Memory B cell (primary cell): ENCODE data around the gene CCDC141.

ENCODE experiments used
- ATAC-seq: fragments of 150-1000 bp; cut with Tn5 transposase; 2 replicates; pipeline ENCODE4 v1.10.0; 2021; ENCODE audit warnings: low read depth, mild to moderate bottlenecking, moderate library complexity
- DNase-seq, 2 donors: peaks; one replicate each; pipeline ENCODE4 v3.0.0; 2022; ENCODE audit warnings: low spot score in 2 of 2
- H3K27ac Mint-ChIP-seq: one replicate; pipeline ENCODE4 v1.8.0; 2022; ENCODE audit warnings: mild to moderate bottlenecking, moderate library complexity, mixed read lengths
- H3K27me3 Mint-ChIP-seq: one replicate; pipeline ENCODE4 v1.8.0; 2022; ENCODE audit warnings: mixed read lengths
- H3K36me3 Mint-ChIP-seq: one replicate; pipeline ENCODE4 v1.8.0; 2022; ENCODE audit warnings: mild to moderate bottlenecking, mixed read lengths
- H3K4me1 Mint-ChIP-seq: one replicate; pipeline ENCODE4 v1.8.0; 2022; ENCODE audit warnings: mixed read lengths
- H3K4me3 Mint-ChIP-seq: one replicate; pipeline ENCODE4 v1.8.0; 2022; ENCODE audit warnings: mild to moderate bottlenecking, moderate library complexity, mixed read lengths
- H3K9me3 Mint-ChIP-seq: one replicate; pipeline ENCODE4 v1.8.0; 2022; ENCODE audit warnings: mixed read lengths

CCDC141 gene

DNA sequence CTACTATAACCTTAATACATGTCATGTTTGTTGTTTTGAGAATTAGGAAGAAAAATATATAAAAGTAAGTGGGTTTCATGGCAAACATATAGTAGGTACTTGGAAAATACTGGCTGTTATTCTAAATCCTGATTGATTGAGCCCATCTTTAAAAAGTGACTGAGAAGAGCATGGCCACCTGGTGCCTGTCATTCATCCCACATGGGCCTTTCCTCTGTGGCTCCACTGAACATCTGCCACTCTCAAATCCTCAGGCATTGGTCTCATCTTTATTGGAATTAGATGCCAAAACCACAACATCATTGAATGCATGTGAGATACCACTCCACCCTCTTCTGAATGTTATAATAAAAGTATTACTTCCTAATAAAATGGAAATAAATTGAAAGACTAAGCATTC is 141.1 kb downstream of the CCDC141 start:
- Mint-ChIP-seq H3K4me3 (no peak overlapping the region), H3K27me3 (no peaks in the 10 kb centered on the region), H3K36me3 (peaks cover 17% of the 10 kb centered on the region), H3K27ac (no peak overlapping the region), H3K9me3 (no peaks in the 10 kb centered on the region), H3K4me1 (peaks cover 8% of the 10 kb centered on the region)
- DNase-seq, result no peak
- ATAC-seq, result no peak

DNA sequence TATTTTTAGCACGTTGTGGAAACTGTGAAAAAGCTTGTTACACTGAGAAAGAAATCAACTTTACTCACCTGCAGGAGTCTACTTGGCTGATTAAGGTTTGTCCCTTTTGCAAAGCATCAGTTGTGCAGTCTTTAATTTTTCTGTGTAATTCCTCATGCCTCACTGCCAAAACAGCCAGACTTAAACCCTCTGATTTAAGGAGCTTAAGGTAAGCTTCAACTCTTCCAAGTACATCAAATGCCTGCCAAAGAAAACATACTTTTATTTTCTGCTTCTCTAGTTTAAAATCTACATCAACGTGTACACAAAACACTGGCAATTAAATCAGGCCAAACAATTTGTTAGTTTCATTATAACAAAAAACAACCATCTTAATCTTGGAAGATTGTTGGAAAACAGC is 144.7 kb downstream of the CCDC141 start:
- Mint-ChIP-seq H3K4me3 (no peak overlapping the region), H3K9me3 (no peaks in the 10 kb centered on the region), H3K4me1 (no peaks in the 10 kb centered on the region), H3K27me3 (no peaks in the 10 kb centered on the region), H3K27ac (no peak overlapping the region), H3K36me3 (peaks cover 23% of the 10 kb centered on the region)
- no peak for DNase-seq
- ATAC-seq, result no peak

- no peak overlapping the region for H3K27ac Mint-ChIP-seq
These were observed 150.3 kb downstream of the CCDC141 start for GRCh38 chr2:178899656-178900055.

GRCh38 chr2:178895872-178896271 is 154.1 kb downstream of the CCDC141 start:
- Mint-ChIP-seq H3K9me3 (no peaks in the 10 kb centered on the region), H3K36me3 (peaks cover 9% of the 10 kb centered on the region), H3K27me3 (no peaks in the 10 kb centered on the region), H3K27ac (no peak overlapping the region), H3K4me1 (peaks cover 5% of the 10 kb centered on the region), H3K4me3 (no peak overlapping the region)
- DNase-seq (no peak), ATAC-seq (no peak)

More at GRCh38 chr2:178899656-178900055, 150.3 kb downstream of the CCDC141 start:
- Mint-ChIP-seq H3K27me3 (no peaks in the 10 kb centered on the region), H3K36me3 (peaks cover 20% of the 10 kb centered on the region), H3K9me3 (no peaks in the 10 kb centered on the region), H3K4me3 (no peak overlapping the region), H3K4me1 (no peaks in the 10 kb centered on the region)
- no peak for DNase-seq
- no peak for ATAC-seq

- peaks cover 5% of the 10 kb centered on the region for H3K4me1 Mint-ChIP-seq
These were observed 154.8 kb downstream of the CCDC141 start for GRCh38 chr2:178895171-178895570.

DNA sequence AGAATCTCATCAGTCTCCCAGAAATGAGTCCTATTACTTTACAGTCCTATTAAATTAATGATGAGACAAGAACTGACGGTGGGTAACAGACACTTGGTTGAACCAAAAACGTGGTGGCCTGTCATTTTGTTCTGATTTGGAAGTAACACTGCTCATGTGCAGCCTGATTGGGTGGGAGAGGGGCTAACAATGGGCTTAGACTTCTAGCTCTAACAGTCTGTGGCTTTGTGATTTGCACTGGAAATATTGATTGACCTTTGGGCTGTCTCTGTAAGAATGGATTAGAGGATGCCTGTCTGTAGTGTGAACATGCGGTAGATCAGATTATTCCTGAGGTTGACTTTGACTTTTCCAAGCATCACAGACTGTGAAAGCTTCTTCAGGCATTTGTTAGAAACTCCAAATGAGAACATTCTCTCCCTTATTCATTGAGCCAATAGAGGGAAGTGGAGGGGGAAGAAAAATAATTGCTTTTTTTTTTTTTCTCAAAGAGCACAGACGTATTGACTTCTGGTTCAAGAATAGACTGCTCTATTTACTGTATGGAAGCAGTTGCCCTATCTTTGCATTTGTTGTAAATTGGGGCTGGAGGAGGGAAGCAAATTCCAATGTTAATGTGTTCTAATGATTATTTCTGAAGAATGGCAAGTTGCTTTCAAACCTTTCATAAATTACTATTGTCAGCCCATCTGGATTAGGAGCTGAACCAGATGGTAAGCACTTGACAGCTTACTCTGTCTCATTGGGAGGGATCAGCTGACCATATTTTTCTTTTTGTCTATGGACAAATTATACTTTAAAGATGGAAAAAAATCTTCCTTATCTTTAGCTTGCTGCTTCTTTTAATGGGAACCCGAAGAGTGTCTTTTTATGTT is 156.9 kb downstream of the CCDC141 start:
- Mint-ChIP-seq H3K4me3 (no peak overlapping the region), H3K36me3 (peaks cover 3% of the 10 kb centered on the region), H3K9me3 (no peaks in the 10 kb centered on the region), H3K27me3 (no peaks in the 10 kb centered on the region), H3K4me1 (peaks cover 5% of the 10 kb centered on the region), H3K27ac (peak overlapping the region; percentile 22)
- no peak for ATAC-seq
- DNase-seq, result no peak

More at GRCh38 chr2:178895171-178895570, 154.8 kb downstream of the CCDC141 start:
- DNase-seq, result no peak
- no peaks in the 10 kb centered on the region for H3K9me3 Mint-ChIP-seq
- no peaks in the 10 kb centered on the region for H3K27me3 Mint-ChIP-seq
- H3K36me3 Mint-ChIP-seq, result peaks cover 6% of the 10 kb centered on the region
- no peak overlapping the region for H3K4me3 Mint-ChIP-seq
- no peak overlapping the region for H3K27ac Mint-ChIP-seq
- ATAC-seq, result no peak

DNA sequence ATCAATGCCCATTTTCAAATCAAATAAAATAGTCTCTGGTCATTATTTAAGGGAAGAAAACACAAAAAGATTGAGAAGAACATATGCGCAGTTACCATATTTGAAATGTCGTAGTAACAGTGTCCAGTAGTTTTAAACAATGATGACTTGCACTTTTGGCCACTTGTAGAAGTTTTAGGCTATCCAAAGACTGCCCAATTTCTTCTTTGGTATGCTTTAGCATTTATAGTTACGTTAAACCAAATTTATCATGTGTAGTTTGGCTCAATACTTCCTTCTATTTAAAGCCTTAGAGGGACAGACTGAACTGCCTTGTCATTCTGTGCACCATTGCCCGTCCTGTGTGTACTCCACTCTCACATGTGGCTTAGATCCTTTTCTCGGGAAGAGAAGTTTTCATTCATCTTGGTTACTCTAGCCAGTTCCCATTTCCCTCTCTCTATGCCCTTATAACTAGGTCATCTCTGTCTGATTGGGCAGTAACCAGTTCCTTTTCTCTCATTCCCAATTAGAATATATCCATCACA is 157.9 kb downstream of the CCDC141 start:
- Mint-ChIP-seq H3K9me3 (no peaks in the 10 kb centered on the region), H3K27ac (no peak overlapping the region), H3K27me3 (no peaks in the 10 kb centered on the region), H3K4me1 (peaks cover 5% of the 10 kb centered on the region), H3K4me3 (no peak overlapping the region), H3K36me3 (peaks cover 4% of the 10 kb centered on the region)
- ATAC-seq (no peak), DNase-seq (no peak)

- Mint-ChIP-seq H3K9me3 (no peaks in the 10 kb centered on the region), H3K4me3 (no peak overlapping the region), H3K36me3 (peaks cover 4% of the 10 kb centered on the region), H3K27ac (no peak overlapping the region), H3K4me1 (peaks cover 5% of the 10 kb centered on the region), H3K27me3 (no peaks in the 10 kb centered on the region)
- ATAC-seq (peak; percentile 60), DNase-seq (peak; percentile 54 to 63)
These were observed 158.5 kb downstream of the CCDC141 start for GRCh38 chr2:178891265-178891958.

GRCh38 chr2:178886006-178886405 is 163.9 kb downstream of the CCDC141 start:
- H3K4me1 Mint-ChIP-seq, result no peaks in the 10 kb centered on the region
- no peak overlapping the region for H3K27ac Mint-ChIP-seq
- DNase-seq, result no peak
- no peaks in the 10 kb centered on the region for H3K27me3 Mint-ChIP-seq
- no peaks in the 10 kb centered on the region for H3K9me3 Mint-ChIP-seq
- ATAC-seq, result no peak
- no peak overlapping the region for H3K4me3 Mint-ChIP-seq
- peaks cover 26% of the 10 kb centered on the region for H3K36me3 Mint-ChIP-seq

- no peak overlapping the region for H3K27ac Mint-ChIP-seq
- DNase-seq, result no peak
These were observed 165.5 kb downstream of the CCDC141 start for GRCh38 chr2:178884440-178884839.

DNA sequence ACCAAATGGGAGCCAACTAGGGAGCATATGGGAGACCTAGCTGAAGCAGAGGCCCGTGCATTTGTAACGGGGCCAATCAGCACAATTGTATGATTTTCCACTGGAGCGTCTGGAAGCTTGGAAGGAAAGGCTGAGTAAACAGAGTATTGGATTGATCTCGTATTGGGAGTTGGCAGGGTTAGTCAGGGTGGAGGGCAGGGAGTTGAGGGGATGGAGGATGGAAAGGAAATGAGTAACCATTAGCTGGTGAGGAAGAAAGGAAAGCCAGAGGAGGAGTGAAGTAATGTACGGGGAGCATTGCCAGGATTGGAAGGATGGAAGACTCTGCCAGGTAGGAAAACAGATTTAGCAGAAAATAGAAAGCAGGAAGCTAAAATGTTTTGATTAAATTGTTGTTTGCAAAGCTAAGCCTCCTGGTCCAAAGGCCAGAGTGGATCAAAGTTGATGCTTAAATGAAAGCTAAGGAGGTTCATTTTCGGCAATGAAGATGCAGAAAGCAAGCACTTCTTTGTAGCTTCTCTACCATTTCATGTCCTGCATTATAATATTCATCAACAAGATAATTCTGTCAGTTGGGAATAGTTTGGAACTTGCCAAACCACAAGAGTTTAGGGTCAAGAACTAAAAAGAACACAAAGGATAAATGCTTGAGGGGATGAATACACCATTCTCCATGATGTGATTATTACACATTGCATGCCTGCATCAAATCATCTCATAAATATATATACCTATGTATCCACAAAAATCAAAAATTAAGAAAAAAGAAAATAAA is 167.1 kb downstream of the CCDC141 start:
- Mint-ChIP-seq H3K9me3 (no peaks in the 10 kb centered on the region), H3K36me3 (peaks cover 35% of the 10 kb centered on the region), H3K27me3 (no peaks in the 10 kb centered on the region), H3K4me1 (no peaks in the 10 kb centered on the region), H3K27ac (no peak overlapping the region), H3K4me3 (no peak overlapping the region)
- ATAC-seq (no peak), DNase-seq (no peak)

More at GRCh38 chr2:178884440-178884839, 165.5 kb downstream of the CCDC141 start:
- Mint-ChIP-seq H3K36me3 (peaks cover 36% of the 10 kb centered on the region), H3K9me3 (no peaks in the 10 kb centered on the region), H3K27me3 (no peaks in the 10 kb centered on the region), H3K4me3 (no peak overlapping the region), H3K4me1 (no peaks in the 10 kb centered on the region)
- no peak for ATAC-seq

- H3K27me3 Mint-ChIP-seq, result no peaks in the 10 kb centered on the region
- DNase-seq (no peak), ATAC-seq (no peak)
- H3K4me1 Mint-ChIP-seq, result no peaks in the 10 kb centered on the region
- H3K4me3 Mint-ChIP-seq, result no peak overlapping the region
- H3K27ac Mint-ChIP-seq, result no peak overlapping the region
- no peaks in the 10 kb centered on the region for H3K9me3 Mint-ChIP-seq
- peaks cover 35% of the 10 kb centered on the region for H3K36me3 Mint-ChIP-seq
These were observed 168.9 kb downstream of the CCDC141 start for GRCh38 chr2:178881075-178881474.

DNA sequence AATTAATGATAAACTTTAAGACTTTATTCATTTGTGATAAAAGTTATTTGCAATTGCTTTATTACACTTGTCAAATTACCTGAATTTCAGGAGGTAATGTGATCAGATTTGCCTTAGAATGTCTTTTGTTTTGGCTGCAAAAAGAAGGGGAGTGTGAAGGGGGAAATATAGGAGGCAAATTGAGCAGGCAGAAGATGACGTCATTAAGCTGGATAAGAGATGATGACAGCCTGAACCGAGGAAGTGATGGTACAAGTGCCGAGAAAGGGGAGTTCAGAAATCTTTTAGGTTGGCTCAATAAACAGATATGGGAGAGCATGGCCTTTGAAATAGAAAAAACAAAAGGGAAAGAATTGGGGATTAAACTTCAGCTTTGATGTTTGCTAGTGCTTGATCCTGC is 169.7 kb downstream of the CCDC141 start:
- Mint-ChIP-seq H3K36me3 (peaks cover 37% of the 10 kb centered on the region), H3K27ac (no peak overlapping the region), H3K9me3 (no peaks in the 10 kb centered on the region), H3K27me3 (no peaks in the 10 kb centered on the region), H3K4me3 (no peak overlapping the region), H3K4me1 (no peaks in the 10 kb centered on the region)
- DNase-seq, result no peak
- ATAC-seq, result no peak

GRCh38 chr2:178877874-178878273 is 172.1 kb downstream of the CCDC141 start:
- Mint-ChIP-seq H3K27me3 (no peaks in the 10 kb centered on the region), H3K36me3 (peaks cover 26% of the 10 kb centered on the region), H3K4me1 (no peaks in the 10 kb centered on the region), H3K4me3 (no peak overlapping the region), H3K9me3 (no peaks in the 10 kb centered on the region), H3K27ac (no peak overlapping the region)
- ATAC-seq (no peak), DNase-seq (no peak)
